ENCODE results near the gene APLP2. TPM values are rescaled to one million over a fixed set of nuclear protein-coding genes. Genes with fewer than 3 reads are reported as not detected.
A peak's percentile ranks its signal among the peaks of the same experiment; 100 is the strongest.

APLP2 gene
- polyA plus RNA-seq, 3 donors, result 486 to 622 (median 591) TPM

- peak; percentile 79 to 89 (median 84) for DNase-seq
- TF ChIP-seq, protein P1, sequence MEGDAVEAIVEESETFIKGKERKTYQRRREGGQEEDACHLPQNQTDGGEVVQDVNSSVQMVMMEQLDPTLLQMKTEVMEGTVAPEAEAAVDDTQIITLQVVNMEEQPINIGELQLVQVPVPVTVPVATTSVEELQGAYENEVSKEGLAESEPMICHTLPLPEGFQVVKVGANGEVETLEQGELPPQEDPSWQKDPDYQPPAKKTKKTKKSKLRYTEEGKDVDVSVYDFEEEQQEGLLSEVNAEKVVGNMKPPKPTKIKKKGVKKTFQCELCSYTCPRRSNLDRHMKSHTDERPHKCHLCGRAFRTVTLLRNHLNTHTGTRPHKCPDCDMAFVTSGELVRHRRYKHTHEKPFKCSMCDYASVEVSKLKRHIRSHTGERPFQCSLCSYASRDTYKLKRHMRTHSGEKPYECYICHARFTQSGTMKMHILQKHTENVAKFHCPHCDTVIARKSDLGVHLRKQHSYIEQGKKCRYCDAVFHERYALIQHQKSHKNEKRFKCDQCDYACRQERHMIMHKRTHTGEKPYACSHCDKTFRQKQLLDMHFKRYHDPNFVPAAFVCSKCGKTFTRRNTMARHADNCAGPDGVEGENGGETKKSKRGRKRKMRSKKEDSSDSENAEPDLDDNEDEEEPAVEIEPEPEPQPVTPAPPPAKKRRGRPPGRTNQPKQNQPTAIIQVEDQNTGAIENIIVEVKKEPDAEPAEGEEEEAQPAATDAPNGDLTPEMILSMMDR (IDR thresholded peaks at IDR 0.05), result no peak
- Mint-ChIP-seq H3K9me3 (peaks cover 0 to 4% (median 0%) of the 10 kb centered on the region in 7 donors), H3K4me3 (peak overlapping the region; percentile 40 to 51), H3K27me3 (ENCODE audit: low read depth in 3 of 3) (peaks cover 10 to 18% (median 12%) of the 10 kb centered on the region in 3 donors), H3K36me3 (peaks cover 5 to 10% of the 10 kb centered on the region in 2 donors), H3K27ac (peak overlapping the region; percentile 72 to 92 (median 86)), H3K4me1 (peaks cover 75% of the 10 kb centered on the region)
- intact Hi-C loops (cut with micrococcal nuclease), result loop anchor here in 1 of 2 donors (10.0 kb wide), 1 partner anchor 151 kb away; the partner anchor contains the start of gene ZBTB44
- Histone ChIP-seq H3K4me3 (replicated peaks in 1 of 3; ENCODE audit: low read depth in 2 of 3, low read length in 3 of 3) (peak overlapping the region in 1 of 3 experiments; percentile 40), H3K79me2 (ENCODE audit: insufficient read depth, low read length) (peaks cover 69% of the 10 kb centered on the region), H3K27me3 (ENCODE audit: control insufficient read depth in 2 of 2, insufficient read depth in 2 of 2, low read length in 2 of 2) (peaks cover 0 to 8% of the 10 kb centered on the region in 2 donors), H3K4me1 (ENCODE audit: control insufficient read depth in 1 of 2, insufficient read depth in 2 of 2, low read length in 2 of 2) (peaks cover 68 to 75% of the 10 kb centered on the region in 2 donors), H3K27ac (ENCODE audit: low read depth in 1 of 2, low read length in 2 of 2) (peak overlapping the region; percentile 57 to 84), H4K20me1 (ENCODE audit: insufficient read depth, low read length) (peaks cover 25% of the 10 kb centered on the region), H3K36me3 (replicated peaks in 1 of 2; ENCODE audit: control insufficient read depth in 1 of 2, insufficient read depth in 2 of 2, low read length in 2 of 2) (no peaks in the 10 kb centered on the region), H2AFZ (ENCODE audit: insufficient read depth, low read depth, low read length, poor library complexity, severe bottlenecking) (no peak overlapping the region), H3K9me3 (replicated peaks in 1 of 2; ENCODE audit: control insufficient read depth in 1 of 2, insufficient read depth in 1 of 2, low read length in 2 of 2) (no peaks in the 10 kb centered on the region), H3K9ac (ENCODE audit: insufficient read depth, low read length, poor library complexity, severe bottlenecking) (peak overlapping the region; percentile 22), H3K4me2 (replicated peaks; ENCODE audit: extremely low read depth, low read length, poor library complexity, severe bottlenecking) (peak overlapping the region; percentile 54)
- WGBS (ENCODE audit: insufficient coverage), result 24% methylated on average over 10 of the region's 13 CpGs
Measured at GRCh38 chr11:130163346-130164220, 93.9 kb downstream of the APLP2 start.

DNA sequence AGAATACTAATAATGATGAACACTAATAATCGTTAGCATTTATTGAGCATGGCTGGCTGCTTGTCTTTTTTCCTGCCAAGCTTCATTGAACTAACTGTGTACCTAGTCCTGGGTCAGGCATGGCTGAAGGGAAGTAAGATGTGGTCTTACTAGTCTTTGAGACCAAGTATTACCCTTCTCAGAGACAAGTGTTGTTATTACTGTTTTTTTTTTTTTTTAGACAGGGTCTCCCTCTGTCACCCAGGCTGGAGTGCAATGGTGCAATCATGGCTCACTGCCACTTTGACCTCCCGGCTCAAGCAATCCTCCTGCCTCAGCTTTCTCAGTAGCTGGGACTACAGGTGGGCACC is 94.5 kb downstream of the APLP2 start:
- Histone ChIP-seq H3K4me2 (replicated peaks; ENCODE audit: extremely low read depth, low read length, poor library complexity, severe bottlenecking) (peak overlapping the region; percentile 54), H3K36me3 (replicated peaks in 1 of 2; ENCODE audit: control insufficient read depth in 1 of 2, insufficient read depth in 2 of 2, low read length in 2 of 2) (no peaks in the 10 kb centered on the region), H3K27ac (ENCODE audit: low read depth in 1 of 2, low read length in 2 of 2) (peak overlapping the region in 1 of 2 donors; percentile 84), H3K27me3 (ENCODE audit: control insufficient read depth in 2 of 2, insufficient read depth in 2 of 2, low read length in 2 of 2) (peaks cover 0 to 2% of the 10 kb centered on the region in 2 donors), H2AFZ (ENCODE audit: insufficient read depth, low read depth, low read length, poor library complexity, severe bottlenecking) (no peak overlapping the region), H3K4me3 (replicated peaks in 1 of 3; ENCODE audit: low read depth in 2 of 3, low read length in 3 of 3) (no peak overlapping the region), H4K20me1 (ENCODE audit: insufficient read depth, low read length) (peaks cover 27% of the 10 kb centered on the region), H3K79me2 (ENCODE audit: insufficient read depth, low read length) (peaks cover 72% of the 10 kb centered on the region), H3K9me3 (replicated peaks in 1 of 2; ENCODE audit: control insufficient read depth in 1 of 2, insufficient read depth in 1 of 2, low read length in 2 of 2) (no peaks in the 10 kb centered on the region), H3K9ac (ENCODE audit: insufficient read depth, low read length, poor library complexity, severe bottlenecking) (peak overlapping the region; percentile 22), H3K4me1 (ENCODE audit: control insufficient read depth in 1 of 2, insufficient read depth in 2 of 2, low read length in 2 of 2) (peaks cover 67 to 74% of the 10 kb centered on the region in 2 donors)
- intact Hi-C loops (cut with micrococcal nuclease), result loop anchor here in 1 of 2 donors (10.0 kb wide), 1 partner anchor 151 kb away; the partner anchor contains the start of gene ZBTB44
- no peak overlapping the region for H3K4me3 Mint-ChIP-seq
- no CpG with 5 or more reads among the region's 2 CpGs for WGBS (ENCODE audit: insufficient coverage)
- H3K27me3 Mint-ChIP-seq (ENCODE audit: low read depth in 3 of 3), result peaks cover 5 to 12% (median 6%) of the 10 kb centered on the region in 3 donors
- peaks cover 2 to 6% of the 10 kb centered on the region in 2 donors for H3K36me3 Mint-ChIP-seq
- no peaks in the 10 kb centered on the region for H3K9me3 Mint-ChIP-seq
- peaks cover 69% of the 10 kb centered on the region for H3K4me1 Mint-ChIP-seq
- H3K27ac Mint-ChIP-seq, result peak overlapping the region in 6 of 7 donors; percentile 72 to 92 (median 83)
- TF ChIP-seq, protein P1 (IDR thresholded peaks at IDR 0.05), result no peak
- DNase-seq, result no peak
